AG08395 (cell line): ENCODE results near the gene GPC5.
A peak's percentile ranks its signal among the peaks of the same experiment; 100 is the strongest.
"Not testable (repeated sequence)": the region's sequence is repeated elsewhere in the genome, so short reads cannot be mapped to it uniquely, and the experiment has no call there.

ENCODE experiments used
- DNase-seq: peaks from one replicate; pipeline ENCODE4 v3.0.0; 2012; ENCODE audit warnings: mixed read lengths, low spot score

Gene GPC5

GRCh38 chr13:91398413-91399188 lies at the start of gene GPC5:
Gene GPC5, plus strand, starts transcription at chr13:91398621.
- peak; percentile 88 for DNase-seq

GRCh38 chr13:91348906-91349435 lies 49.5 kb upstream of the GPC5 start:
- peak; percentile 92 for DNase-seq

GRCh38 chr13:91349992-91350911 lies 48.2 kb upstream of the GPC5 start:
- DNase-seq, result no peak

- DNase-seq, result no peak
Observed at GRCh38 chr13:91351123-91351522, 47.3 kb upstream of the GPC5 start.

- DNase-seq, result no peak
Observed at GRCh38 chr13:91351980-91352379, 46.4 kb upstream of the GPC5 start.

- DNase-seq, result not testable (repeated sequence)
Observed at GRCh38 chr13:91352891-91353290, 45.5 kb upstream of the GPC5 start.

GRCh38 chr13:91353494-91353893 lies 44.9 kb upstream of the GPC5 start:
- DNase-seq, result no peak

GRCh38 chr13:91355099-91355825 lies 43.2 kb upstream of the GPC5 start:
- DNase-seq, result no peak

- DNase-seq, result no peak
Observed at GRCh38 chr13:91355826-91356710, 42.4 kb upstream of the GPC5 start.

GRCh38 chr13:91356919-91357612 lies 41.4 kb upstream of the GPC5 start:
- DNase-seq, result no peak

GRCh38 chr13:91357613-91358386 lies 40.6 kb upstream of the GPC5 start:
- DNase-seq, result no peak

- no peak for DNase-seq
Observed at GRCh38 chr13:91358387-91358782, 40.0 kb upstream of the GPC5 start.

GRCh38 chr13:91359111-91359510 lies 39.3 kb upstream of the GPC5 start:
- DNase-seq, result no peak

- DNase-seq, result no peak
Observed at GRCh38 chr13:91359631-91360030, 38.8 kb upstream of the GPC5 start.

GRCh38 chr13:91360246-91360751 lies 38.1 kb upstream of the GPC5 start:
- DNase-seq, result no peak

GRCh38 chr13:91361755-91362271 lies 36.6 kb upstream of the GPC5 start:
- no peak for DNase-seq

GRCh38 chr13:91362908-91363307 lies 35.5 kb upstream of the GPC5 start:
- no peak for DNase-seq

- DNase-seq, result no peak
Observed at GRCh38 chr13:91368101-91368500, 30.3 kb upstream of the GPC5 start.
